GM12872 (cell line): ENCODE results near the gene PLD1.

Source experiments
- CTCF ChIP-seq: IDR thresholded peaks from 3 replicates; pipeline ENCODE4 v1.5.1; 2011; ENCODE audit warnings: low read depth, mild to moderate bottlenecking, low read length, moderate library complexity; ENCODE audit not compliant: insufficient read depth

PLD1 gene

GRCh38 chr3:171781711-171782127, 28.6 kb downstream of the PLD1 start:
- no peak for TF ChIP-seq CTCF

DNA sequence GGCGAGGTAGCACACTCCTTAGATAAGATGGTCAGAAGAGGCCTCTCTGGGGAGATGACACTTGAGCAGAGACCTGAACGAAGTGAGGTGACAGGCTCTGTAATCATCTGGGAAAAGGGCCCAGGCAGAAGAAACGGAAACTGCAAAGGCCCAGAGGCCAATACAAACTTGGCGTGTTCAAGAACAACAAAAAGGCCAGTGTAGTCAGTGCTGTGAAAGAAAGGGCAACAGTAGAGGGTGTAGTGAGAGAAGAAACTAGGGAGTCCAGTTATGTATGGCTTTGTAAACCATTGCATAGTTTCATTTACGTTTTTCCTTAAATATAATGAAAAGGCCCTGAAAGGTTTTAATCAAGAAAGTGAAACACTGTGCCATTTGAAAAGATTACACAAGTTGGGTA, 31.8 kb downstream of the PLD1 start:
- no peak for TF ChIP-seq CTCF

DNA sequence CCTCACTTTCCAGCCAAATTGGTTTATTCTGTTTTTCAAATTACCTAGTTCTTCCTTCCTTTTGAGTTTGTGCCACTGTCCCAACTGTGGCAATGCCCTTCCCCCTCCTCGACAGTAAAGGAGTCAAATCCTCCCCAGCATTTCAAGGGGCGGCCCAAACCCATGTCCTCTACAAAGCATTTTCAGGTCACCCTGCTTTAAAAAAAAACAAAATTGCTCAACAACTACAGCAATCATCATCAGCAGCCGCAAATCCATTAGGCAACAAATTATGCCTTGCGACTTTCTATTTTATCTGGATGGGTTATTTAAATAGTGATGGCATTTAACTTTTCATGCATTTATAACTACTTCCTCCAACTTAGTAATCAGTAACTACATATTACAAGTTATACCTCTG, 32.7 kb downstream of the PLD1 start:
- no peak for TF ChIP-seq CTCF

GRCh38 chr3:171776839-171777583, 33.3 kb downstream of the PLD1 start:
- TF ChIP-seq CTCF, result no peak

GRCh38 chr3:171776411-171776810, 33.9 kb downstream of the PLD1 start:
- no peak for TF ChIP-seq CTCF

DNA sequence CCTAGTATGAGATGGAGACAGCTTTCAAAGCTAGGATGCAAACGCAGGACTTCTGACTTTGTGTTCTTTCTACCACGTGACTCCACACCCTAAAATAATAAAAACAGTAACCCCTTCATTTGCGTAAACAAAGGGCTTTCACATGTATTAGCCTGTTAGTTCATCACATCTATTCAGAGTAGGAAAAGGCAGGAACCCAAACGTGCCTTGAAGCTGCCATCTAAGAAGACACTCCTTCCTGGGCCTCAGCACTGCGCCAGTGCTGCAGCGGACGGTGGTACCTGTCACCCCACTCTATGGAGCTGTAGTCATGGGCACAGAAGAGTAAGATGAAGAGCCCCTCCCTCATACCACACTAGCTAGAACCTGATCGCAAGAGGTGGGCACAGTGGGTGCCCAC, 34.3 kb downstream of the PLD1 start:
- TF ChIP-seq CTCF, result no peak

DNA sequence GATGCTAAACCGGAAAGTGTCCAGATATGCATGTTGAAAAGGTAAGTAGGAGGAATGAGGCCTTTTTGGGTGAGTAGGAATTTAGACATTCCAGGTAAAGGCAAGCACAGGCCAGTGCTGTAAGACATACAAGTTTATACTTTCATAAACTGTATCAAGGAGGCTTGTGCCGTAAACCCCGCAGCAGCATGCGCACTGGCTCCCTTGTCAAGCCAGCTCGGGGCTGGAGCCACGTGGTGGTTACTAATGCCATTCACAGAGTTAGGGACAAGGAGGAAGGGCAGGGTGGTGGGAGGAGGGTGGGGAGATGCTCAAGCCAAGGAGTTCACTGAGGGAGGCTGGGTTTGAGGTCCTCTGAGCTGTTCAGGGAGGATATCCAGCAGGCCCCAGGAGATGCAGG, 35.8 kb downstream of the PLD1 start:
- no peak for TF ChIP-seq CTCF
